Hepatocyte (in vitro differentiated cells): ENCODE data around the gene SPRR3.

ENCODE experiments used
- CTCF ChIP-seq: fragments of 200-600 bp; sonication (generic); IDR thresholded peaks from 2 replicates; pipeline ENCODE4 v1.5.1; 2016; ENCODE audit warnings: antibody characterized with exemption, mild to moderate bottlenecking; ENCODE audit not compliant: poor library complexity
- EZH2 ChIP-seq: fragments of 200-600 bp; sonication (generic); IDR thresholded peaks from 2 replicates; pipeline ENCODE4 v1.6.1; 2016; ENCODE audit warnings: antibody characterized with exemption, mild to moderate bottlenecking, borderline replicate concordance
- EZH2phosphoT487 ChIP-seq: fragments of 200-600 bp; sonication (generic); IDR thresholded peaks from one replicate; pipeline ENCODE4 v1.6.1; 2018; ENCODE audit warnings: antibody characterized with exemption, mild to moderate bottlenecking, low read depth, moderate library complexity; ENCODE audit not compliant: unreplicated experiment, severe bottlenecking

- TF ChIP-seq CTCF (no peak), EZH2 (no peak), EZH2phosphoT487 (no peak)
These were observed 4.7 kb upstream of the SPRR3 start for GRCh38 chr1:152996633-152997400.
